Measurements from ENCODE around the gene NACC2.
A peak's percentile ranks its signal among the peaks of the same experiment; 100 is the strongest.

NACC2 gene

DNA sequence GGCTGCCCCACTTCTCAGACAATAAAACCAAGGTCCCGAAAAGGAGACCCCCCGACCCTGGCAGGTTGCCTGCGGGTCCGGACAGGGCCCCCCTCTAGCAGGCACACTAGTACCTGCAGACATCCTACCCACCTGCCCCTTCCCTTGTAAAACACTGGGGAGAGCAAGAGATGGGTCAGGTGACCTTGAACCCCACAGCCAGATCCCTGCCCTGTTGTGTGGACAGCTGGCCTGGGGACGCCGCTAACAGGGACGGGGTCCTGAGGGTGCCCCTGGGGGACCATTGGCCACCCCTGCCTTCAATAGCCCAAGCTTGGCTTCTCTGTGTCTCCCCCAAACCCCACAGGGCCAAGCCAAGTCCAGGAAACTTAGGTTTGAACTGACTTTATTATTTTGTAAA lies 88.9 kb downstream of the NACC2 start (continued):
- TF ChIP-seq, protein P1, sequence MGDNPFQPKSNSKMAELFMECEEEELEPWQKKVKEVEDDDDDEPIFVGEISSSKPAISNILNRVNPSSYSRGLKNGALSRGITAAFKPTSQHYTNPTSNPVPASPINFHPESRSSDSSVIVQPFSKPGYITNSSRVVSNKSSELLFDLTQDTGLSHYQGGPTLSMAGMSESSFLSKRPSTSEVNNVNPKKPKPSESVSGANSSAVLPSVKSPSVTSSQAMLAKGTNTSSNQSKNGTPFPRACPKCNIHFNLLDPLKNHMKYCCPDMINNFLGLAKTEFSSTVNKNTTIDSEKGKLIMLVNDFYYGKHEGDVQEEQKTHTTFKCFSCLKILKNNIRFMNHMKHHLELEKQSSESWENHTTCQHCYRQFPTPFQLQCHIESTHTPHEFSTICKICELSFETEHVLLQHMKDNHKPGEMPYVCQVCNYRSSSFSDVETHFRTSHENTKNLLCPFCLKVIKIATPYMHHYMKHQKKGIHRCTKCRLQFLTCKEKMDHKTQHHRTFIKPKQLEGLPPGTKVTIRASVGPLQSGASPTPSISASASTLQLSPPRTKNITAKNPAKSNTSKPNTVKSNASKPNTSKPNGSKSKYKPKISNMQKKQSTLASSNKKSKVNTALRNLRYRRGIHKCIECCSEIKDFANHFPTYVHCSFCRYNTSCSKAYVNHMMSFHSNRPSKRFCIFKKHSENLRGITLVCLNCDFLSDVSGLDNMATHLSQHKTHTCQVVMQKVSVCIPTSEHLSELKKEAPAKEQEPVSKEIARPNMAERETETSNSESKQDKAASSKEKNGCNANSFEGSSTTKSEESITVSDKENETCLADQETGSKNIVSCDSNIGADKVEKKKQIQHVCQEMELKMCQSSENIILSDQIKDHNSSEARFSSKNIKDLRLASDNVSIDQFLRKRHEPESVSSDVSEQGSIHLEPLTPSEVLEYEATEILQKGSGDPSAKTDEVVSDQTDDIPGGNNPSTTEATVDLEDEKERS (tag by site-specific recombination; IDR thresholded peaks at IDR 0.05) = no peak
- TF ChIP-seq ZBTB48 (tag by site-specific recombination; IDR thresholded peaks at IDR 0.05) = no peak
- no peak for TF ChIP-seq ZNF514 (tag by site-specific recombination; IDR thresholded peaks at IDR 0.05)

DNA sequence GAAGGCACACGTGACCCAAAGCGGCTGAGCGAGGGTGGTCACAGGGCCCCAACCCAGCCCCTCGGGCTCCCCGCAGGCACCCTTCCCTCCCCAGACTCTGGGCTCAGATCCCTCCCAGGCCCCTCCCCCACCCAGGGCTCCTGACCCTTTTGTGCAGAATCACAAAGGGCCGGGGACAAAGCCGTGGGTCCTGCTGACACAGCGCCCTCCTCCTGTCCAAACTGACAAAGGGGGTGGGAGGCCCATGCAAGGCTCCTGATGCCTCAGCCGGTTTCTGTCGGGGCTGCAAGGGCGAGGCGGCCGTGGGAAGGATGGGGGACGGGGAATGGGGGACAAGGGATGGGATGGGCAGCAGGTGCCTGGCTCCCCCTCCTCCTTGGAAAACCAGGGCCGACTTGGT lies 90.4 kb downstream of the NACC2 start:
- CTCF ChIA-PET = no interaction called here
- Histone ChIP-seq H3K27ac (ENCODE audit: extremely low read depth, low read depth, low read length) (no peak overlapping the region), H3K4me1 (ENCODE audit: control insufficient read depth, insufficient read depth, low read length) (no peaks in the 10 kb centered on the region), H3K4me3 (ENCODE audit: low read depth, low read length) (no peak overlapping the region), H3K9me3 (ENCODE audit: control insufficient read depth, insufficient read depth, low read depth, low read length) (no peaks in the 10 kb centered on the region), H3K36me3 (ENCODE audit: control insufficient read depth in 2 of 2, insufficient read depth in 1 of 2, low read length in 2 of 2) (peaks cover 0 to 19% of the 10 kb centered on the region in 2 experiments; a peak in 1 of 3 replicates)
- TF ChIP-seq ZXDB (tag by site-specific recombination; IDR thresholded peaks at IDR 0.05) (no peak), FEZF1 (tag by site-specific recombination; IDR thresholded peaks at IDR 0.05) (no peak)
- TF ChIP-seq, protein P2, sequence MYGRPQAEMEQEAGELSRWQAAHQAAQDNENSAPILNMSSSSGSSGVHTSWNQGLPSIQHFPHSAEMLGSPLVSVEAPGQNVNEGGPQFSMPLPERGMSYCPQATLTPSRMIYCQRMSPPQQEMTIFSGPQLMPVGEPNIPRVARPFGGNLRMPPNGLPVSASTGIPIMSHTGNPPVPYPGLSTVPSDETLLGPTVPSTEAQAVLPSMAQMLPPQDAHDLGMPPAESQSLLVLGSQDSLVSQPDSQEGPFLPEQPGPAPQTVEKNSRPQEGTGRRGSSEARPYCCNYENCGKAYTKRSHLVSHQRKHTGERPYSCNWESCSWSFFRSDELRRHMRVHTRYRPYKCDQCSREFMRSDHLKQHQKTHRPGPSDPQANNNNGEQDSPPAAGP (tag by site-specific recombination; IDR thresholded peaks at IDR 0.05) = 0 out of 2 replicates have a peak, but pooled peaks have one; percentile 14
- POLR2A ChIA-PET = no interaction called here

DNA sequence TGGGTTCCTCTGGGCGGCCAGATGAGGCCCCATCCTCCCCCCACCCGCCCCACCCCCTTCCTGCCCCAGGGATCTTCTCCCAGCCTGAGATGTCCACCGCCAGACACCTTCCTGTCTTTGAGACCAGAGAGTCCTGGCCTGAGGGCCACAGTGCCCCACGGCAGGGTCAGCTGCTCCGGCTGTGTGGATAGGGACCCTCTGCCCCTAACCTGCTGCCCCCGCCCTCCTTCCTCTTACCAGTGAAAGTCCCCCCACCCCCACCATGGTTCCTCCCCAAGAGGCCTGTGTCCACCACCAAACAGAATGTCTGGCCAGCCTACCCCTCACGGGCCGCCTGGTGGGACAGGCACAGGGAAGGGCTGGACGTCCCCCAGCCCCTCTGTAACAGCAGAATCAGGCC lies 90.9 kb downstream of the NACC2 start:
- Histone ChIP-seq H3K9me3 (ENCODE audit: control insufficient read depth, insufficient read depth, low read depth, low read length) (no peaks in the 10 kb centered on the region), H3K36me3 (ENCODE audit: control insufficient read depth in 2 of 2, insufficient read depth in 1 of 2, low read length in 2 of 2) (peaks cover 0 to 14% of the 10 kb centered on the region in 2 experiments; a peak in 1 of 3 replicates), H3K4me1 (ENCODE audit: control insufficient read depth, insufficient read depth, low read length) (no peaks in the 10 kb centered on the region), H3K27ac (ENCODE audit: extremely low read depth, low read depth, low read length) (no peak overlapping the region), H3K4me3 (ENCODE audit: low read depth, low read length) (no peak overlapping the region)
- POLR2A ChIA-PET = no interaction called here
- CTCF ChIA-PET = no interaction called here
- TF ChIP-seq, protein P3, sequence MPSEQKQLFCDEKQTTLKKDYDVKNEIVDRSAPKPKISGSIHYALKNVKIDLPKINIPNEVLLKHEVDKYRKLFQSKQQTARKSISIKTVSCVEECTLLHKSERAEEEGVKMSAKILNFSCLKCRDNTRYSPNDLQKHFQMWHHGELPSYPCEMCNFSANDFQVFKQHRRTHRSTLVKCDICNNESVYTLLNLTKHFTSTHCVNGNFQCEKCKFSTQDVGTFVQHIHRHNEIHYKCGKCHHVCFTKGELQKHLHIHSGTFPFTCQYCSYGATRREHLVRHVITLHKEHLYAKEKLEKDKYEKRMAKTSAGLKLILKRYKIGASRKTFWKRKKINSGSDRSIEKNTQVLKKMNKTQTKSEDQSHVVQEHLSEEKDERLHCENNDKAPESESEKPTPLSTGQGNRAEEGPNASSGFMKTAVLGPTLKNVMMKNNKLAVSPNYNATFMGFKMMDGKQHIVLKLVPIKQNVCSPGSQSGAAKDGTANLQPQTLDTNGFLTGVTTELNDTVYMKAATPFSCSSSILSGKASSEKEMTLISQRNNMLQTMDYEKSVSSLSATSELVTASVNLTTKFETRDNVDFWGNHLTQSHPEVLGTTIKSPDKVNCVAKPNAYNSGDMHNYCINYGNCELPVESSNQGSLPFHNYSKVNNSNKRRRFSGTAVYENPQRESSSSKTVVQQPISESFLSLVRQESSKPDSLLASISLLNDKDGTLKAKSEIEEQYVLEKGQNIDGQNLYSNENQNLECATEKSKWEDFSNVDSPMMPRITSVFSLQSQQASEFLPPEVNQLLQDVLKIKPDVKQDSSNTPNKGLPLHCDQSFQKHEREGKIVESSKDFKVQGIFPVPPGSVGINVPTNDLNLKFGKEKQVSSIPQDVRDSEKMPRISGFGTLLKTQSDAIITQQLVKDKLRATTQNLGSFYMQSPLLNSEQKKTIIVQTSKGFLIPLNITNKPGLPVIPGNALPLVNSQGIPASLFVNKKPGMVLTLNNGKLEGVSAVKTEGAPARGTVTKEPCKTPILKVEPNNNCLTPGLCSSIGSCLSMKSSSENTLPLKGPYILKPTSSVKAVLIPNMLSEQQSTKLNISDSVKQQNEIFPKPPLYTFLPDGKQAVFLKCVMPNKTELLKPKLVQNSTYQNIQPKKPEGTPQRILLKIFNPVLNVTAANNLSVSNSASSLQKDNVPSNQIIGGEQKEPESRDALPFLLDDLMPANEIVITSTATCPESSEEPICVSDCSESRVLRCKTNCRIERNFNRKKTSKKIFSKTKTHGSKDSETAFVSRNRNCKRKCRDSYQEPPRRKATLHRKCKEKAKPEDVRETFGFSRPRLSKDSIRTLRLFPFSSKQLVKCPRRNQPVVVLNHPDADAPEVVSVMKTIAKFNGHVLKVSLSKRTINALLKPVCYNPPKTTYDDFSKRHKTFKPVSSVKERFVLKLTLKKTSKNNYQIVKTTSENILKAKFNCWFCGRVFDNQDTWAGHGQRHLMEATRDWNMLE (tag by site-specific recombination; conservative IDR thresholded peaks at IDR 0.05; ENCODE audit: low read depth) = no peak
- no peak for TF ChIP-seq ZNF157 (tag by site-specific recombination; IDR thresholded peaks at IDR 0.05)
- TF ChIP-seq, protein P4, sequence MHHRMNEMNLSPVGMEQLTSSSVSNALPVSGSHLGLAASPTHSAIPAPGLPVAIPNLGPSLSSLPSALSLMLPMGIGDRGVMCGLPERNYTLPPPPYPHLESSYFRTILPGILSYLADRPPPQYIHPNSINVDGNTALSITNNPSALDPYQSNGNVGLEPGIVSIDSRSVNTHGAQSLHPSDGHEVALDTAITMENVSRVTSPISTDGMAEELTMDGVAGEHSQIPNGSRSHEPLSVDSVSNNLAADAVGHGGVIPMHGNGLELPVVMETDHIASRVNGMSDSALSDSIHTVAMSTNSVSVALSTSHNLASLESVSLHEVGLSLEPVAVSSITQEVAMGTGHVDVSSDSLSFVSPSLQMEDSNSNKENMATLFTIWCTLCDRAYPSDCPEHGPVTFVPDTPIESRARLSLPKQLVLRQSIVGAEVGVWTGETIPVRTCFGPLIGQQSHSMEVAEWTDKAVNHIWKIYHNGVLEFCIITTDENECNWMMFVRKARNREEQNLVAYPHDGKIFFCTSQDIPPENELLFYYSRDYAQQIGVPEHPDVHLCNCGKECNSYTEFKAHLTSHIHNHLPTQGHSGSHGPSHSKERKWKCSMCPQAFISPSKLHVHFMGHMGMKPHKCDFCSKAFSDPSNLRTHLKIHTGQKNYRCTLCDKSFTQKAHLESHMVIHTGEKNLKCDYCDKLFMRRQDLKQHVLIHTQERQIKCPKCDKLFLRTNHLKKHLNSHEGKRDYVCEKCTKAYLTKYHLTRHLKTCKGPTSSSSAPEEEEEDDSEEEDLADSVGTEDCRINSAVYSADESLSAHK (tag by site-specific recombination; IDR thresholded peaks at IDR 0.05) = no peak
- no peak for TF ChIP-seq KLF10 (tag by site-specific recombination; IDR thresholded peaks at IDR 0.05)
- TF ChIP-seq ZNF426 (tag by site-specific recombination; IDR thresholded peaks at IDR 0.05) = no peak
- no peak for TF ChIP-seq ZNF19 (tag by site-specific recombination; IDR thresholded peaks at IDR 0.05; ENCODE audit: low read depth)
- no peak for TF ChIP-seq ZNF830 (tag by site-specific recombination; IDR thresholded peaks at IDR 0.05; ENCODE audit: low read depth)
- TF ChIP-seq, protein P5, sequence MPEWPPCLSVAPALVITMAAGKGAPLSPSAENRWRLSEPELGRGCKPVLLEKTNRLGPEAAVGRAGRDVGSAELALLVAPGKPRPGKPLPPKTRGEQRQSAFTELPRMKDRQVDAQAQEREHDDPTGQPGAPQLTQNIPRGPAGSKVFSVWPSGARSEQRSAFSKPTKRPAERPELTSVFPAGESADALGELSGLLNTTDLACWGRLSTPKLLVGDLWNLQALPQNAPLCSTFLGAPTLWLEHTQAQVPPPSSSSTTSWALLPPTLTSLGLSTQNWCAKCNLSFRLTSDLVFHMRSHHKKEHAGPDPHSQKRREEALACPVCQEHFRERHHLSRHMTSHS (tag by site-specific recombination; IDR thresholded peaks at IDR 0.05) = no peak
- TF ChIP-seq ZNF184 (tag by site-specific recombination; IDR thresholded peaks at IDR 0.05) = no peak
- TF ChIP-seq, protein P6, sequence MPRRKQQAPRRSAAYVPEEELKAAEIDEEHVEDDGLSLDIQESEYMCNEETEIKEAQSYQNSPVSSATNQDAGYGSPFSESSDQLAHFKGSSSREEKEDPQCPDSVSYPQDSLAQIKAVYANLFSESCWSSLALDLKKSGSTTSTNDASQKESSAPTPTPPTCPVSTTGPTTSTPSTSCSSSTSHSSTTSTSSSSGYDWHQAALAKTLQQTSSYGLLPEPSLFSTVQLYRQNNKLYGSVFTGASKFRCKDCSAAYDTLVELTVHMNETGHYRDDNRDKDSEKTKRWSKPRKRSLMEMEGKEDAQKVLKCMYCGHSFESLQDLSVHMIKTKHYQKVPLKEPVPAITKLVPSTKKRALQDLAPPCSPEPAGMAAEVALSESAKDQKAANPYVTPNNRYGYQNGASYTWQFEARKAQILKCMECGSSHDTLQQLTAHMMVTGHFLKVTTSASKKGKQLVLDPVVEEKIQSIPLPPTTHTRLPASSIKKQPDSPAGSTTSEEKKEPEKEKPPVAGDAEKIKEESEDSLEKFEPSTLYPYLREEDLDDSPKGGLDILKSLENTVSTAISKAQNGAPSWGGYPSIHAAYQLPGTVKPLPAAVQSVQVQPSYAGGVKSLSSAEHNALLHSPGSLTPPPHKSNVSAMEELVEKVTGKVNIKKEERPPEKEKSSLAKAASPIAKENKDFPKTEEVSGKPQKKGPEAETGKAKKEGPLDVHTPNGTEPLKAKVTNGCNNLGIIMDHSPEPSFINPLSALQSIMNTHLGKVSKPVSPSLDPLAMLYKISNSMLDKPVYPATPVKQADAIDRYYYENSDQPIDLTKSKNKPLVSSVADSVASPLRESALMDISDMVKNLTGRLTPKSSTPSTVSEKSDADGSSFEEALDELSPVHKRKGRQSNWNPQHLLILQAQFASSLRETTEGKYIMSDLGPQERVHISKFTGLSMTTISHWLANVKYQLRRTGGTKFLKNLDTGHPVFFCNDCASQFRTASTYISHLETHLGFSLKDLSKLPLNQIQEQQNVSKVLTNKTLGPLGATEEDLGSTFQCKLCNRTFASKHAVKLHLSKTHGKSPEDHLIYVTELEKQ (tag by site-specific recombination; IDR thresholded peaks at IDR 0.05; ENCODE audit: borderline replicate concordance) = no peak
- TF ChIP-seq ZNF155 (tag by site-specific recombination; IDR thresholded peaks at IDR 0.05) = no peak

Measured in HEK293 (cell line).